Panc1 (cell line): Measurements from ENCODE around the gene GNAZ. TPM values are rescaled to one million over a fixed set of nuclear protein-coding genes. Genes with fewer than 3 reads are reported as not detected.

Experiments used
- ATAC-seq: fragments of 200-7000 bp; cut with Tn5 transposase; 2 replicates; pipeline ENCODE4 v1.9.1; 2020; ENCODE audit warnings: mild to moderate bottlenecking, moderate library complexity
- BruUV-seq: library from RNA; stranded (reverse); fragments of 400-500 nt; replicated peaks from 2 replicates; lab custom pipeline; 2021; lab: Mats Ljungman, UMichigan
- CTCF ChIA-PET: fragments of 300-600 bp; sonication (Branson Sonifier 250); formaldehyde crosslinking; loops from one replicate; lab custom pipeline; 2022; ENCODE audit warnings: antibody characterized with exemption; lab: Charles Lee
- POLR2A ChIA-PET: fragments of 300-600 bp; sonication (Branson Sonifier 250); formaldehyde crosslinking; loops from one replicate; lab custom pipeline; 2022; ENCODE audit warnings: antibody characterized with exemption; lab: Charles Lee
- DNase-seq: peaks from one replicate; pipeline ENCODE4 v3.0.0-alpha.2; 2010; ENCODE audit warnings: low read depth, low spot score
- H3K27ac ChIP-seq: 2 replicates; pipeline ENCODE4 v1.5.1; 2011; ENCODE audit warnings: mild to moderate bottlenecking, low read length, inconsistent platforms
- H3K27me3 ChIP-seq: fragments of 200-500 bp; sonication (Bioruptor generic); 2 replicates; pipeline ENCODE4 v1.6.0; 2014; ENCODE audit warnings: low read length, inconsistent platforms; ENCODE audit not compliant: control insufficient read depth, insufficient read depth
- H3K36me3 ChIP-seq: fragments of 200-500 bp; sonication (Bioruptor generic); 2 replicates; pipeline ENCODE4 v1.5.1; 2014; ENCODE audit warnings: inconsistent platforms, mild to moderate bottlenecking, low read length, moderate library complexity; ENCODE audit not compliant: control insufficient read depth, insufficient read depth
- H3K4me1 ChIP-seq: 2 replicates; pipeline ENCODE4 v1.5.1; 2011; ENCODE audit warnings: inconsistent platforms, mild to moderate bottlenecking, low read length, moderate library complexity; ENCODE audit not compliant: control insufficient read depth, insufficient read depth
- H3K4me3 ChIP-seq, 2 experiments: 2 replicates each; pipeline ENCODE4 v1.5.1; 2011 to 2012; ENCODE audit warnings: low read depth in 2 of 2, low read length in 2 of 2, mild to moderate bottlenecking in 2 of 2, inconsistent platforms in 1 of 2, moderate library complexity in 1 of 2
- H3K9me3 ChIP-seq: fragments of 200-500 bp; sonication (Bioruptor generic); 2 replicates; pipeline ENCODE4 v1.5.1; 2014; ENCODE audit warnings: low read depth, mild to moderate bottlenecking, inconsistent platforms, low read length, moderate library complexity; ENCODE audit not compliant: control insufficient read depth, insufficient read depth
- CTCF ChIP-seq: fragments of 450-650 bp; IDR thresholded peaks from 2 replicates; pipeline ENCODE4 v1.5.1; 2017; ENCODE audit warnings: mild to moderate bottlenecking
- POLR2AphosphoS5 ChIP-seq: IDR thresholded peaks from 2 replicates; pipeline ENCODE4 v1.6.1; 2012; ENCODE audit warnings: mild to moderate bottlenecking, low read depth, low read length, moderate library complexity
- SIN3A ChIP-seq: IDR thresholded peaks from 2 replicates; pipeline ENCODE4 v1.6.1; 2012; ENCODE audit warnings: low read depth, mild to moderate bottlenecking, low read length, moderate library complexity, borderline replicate concordance; ENCODE audit not compliant: insufficient read depth
- TCF7L2 ChIP-seq: IDR thresholded peaks from 2 replicates; pipeline ENCODE4 v1.6.1; 2011; ENCODE audit warnings: mild to moderate bottlenecking, low read depth, low read length, inconsistent platforms
- in situ Hi-C: cut with HindIII; loops from 2 replicates; pipeline ENCODE4 v1.10.0; 2016; ENCODE audit warnings: low sequenced_read_pairs, low pct_unique_long_range_greater_than_20kb
- intact Hi-C: fragments of 100-400 bp; cut with micrococcal nuclease; formaldehyde crosslinking; loops from one replicate; pipeline ENCODE4 v1.10.0; 2022; ENCODE audit not compliant: unreplicated experiment
- total RNA-seq: library from RNA; stranded (reverse); gene quantifications from one replicate; pipeline ENCODE4 v1.2.1, GENCODE V29; 2021; ENCODE audit not compliant: unreplicated experiment
- TF ChIP-seq, protein P1 (sequence below), 2 experiments: IDR thresholded peaks; 2 replicates each; pipeline ENCODE4 v1.6.1; 2011 to 2012; ENCODE audit warnings: low read depth in 2 of 2, control low read depth in 1 of 2, low read length in 1 of 2, mild to moderate bottlenecking in 1 of 2, moderate library complexity in 1 of 2; ENCODE audit not compliant: insufficient read depth in 1 of 2

GNAZ gene
- total RNA-seq, 1 experiment from 2014 or later = 11.9 TPM

- intact Hi-C loops (no loop called here), in situ Hi-C loops (no loop called here)
- no TSS peak for BruUV-seq
- Histone ChIP-seq H3K9me3 (no peaks in the 10 kb centered on the region), H3K36me3 (no peaks in the 10 kb centered on the region), H3K27me3 (no peaks in the 10 kb centered on the region), H3K4me1 (no peaks in the 10 kb centered on the region), H3K4me3 (no peak overlapping the region), H3K27ac (no peak overlapping the region)
- TF ChIP-seq TCF7L2 (no peak), CTCF (no peak), SIN3A (no peak), POLR2AphosphoS5 (no peak)
- TF ChIP-seq, protein P1, sequence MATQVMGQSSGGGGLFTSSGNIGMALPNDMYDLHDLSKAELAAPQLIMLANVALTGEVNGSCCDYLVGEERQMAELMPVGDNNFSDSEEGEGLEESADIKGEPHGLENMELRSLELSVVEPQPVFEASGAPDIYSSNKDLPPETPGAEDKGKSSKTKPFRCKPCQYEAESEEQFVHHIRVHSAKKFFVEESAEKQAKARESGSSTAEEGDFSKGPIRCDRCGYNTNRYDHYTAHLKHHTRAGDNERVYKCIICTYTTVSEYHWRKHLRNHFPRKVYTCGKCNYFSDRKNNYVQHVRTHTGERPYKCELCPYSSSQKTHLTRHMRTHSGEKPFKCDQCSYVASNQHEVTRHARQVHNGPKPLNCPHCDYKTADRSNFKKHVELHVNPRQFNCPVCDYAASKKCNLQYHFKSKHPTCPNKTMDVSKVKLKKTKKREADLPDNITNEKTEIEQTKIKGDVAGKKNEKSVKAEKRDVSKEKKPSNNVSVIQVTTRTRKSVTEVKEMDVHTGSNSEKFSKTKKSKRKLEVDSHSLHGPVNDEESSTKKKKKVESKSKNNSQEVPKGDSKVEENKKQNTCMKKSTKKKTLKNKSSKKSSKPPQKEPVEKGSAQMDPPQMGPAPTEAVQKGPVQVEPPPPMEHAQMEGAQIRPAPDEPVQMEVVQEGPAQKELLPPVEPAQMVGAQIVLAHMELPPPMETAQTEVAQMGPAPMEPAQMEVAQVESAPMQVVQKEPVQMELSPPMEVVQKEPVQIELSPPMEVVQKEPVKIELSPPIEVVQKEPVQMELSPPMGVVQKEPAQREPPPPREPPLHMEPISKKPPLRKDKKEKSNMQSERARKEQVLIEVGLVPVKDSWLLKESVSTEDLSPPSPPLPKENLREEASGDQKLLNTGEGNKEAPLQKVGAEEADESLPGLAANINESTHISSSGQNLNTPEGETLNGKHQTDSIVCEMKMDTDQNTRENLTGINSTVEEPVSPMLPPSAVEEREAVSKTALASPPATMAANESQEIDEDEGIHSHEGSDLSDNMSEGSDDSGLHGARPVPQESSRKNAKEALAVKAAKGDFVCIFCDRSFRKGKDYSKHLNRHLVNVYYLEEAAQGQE (IDR thresholded peaks at IDR 0.05; ENCODE audit: insufficient read depth in 1 of 2, low read depth in 2 of 2, low read length in 1 of 2) = no peak
- ATAC-seq = no peak
- no peak for DNase-seq
- ChIA-PET POLR2A (no interaction called here), CTCF (interaction anchor here (0.7 kb wide), 1 partner anchor 160 kb away, joined by 4 read pairs; no protein-coding TSS in a partner anchor)
Observed at GRCh38 chr22:23130697-23131096, 60.4 kb downstream of the GNAZ start.

DNA sequence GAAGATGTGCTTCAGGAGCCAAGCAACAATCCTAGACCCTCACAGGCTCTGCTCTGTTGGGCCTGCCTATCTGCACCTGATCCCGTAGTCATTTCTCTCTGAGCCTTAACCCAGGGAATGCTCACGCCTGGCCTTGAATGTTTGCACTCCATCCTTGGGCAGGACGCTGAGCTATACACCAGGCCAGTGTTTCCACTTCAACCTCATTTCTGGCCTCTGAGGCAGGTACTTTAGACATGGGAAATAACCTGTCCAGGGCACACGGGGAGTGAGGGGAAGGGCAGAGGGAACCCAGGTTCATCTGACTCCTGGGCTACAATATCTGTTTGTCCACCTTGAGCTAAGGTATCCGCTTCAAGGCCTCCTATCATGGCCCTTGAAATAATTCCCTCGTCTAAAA lies 61.6 kb downstream of the GNAZ start:
- in situ Hi-C loops = no loop called here
- POLR2A ChIA-PET = no interaction called here
- no peak for ATAC-seq

More for the DNA sequence above, 61.6 kb downstream of the GNAZ start:
- no TSS peak for BruUV-seq
- intact Hi-C loops = no loop called here
- Histone ChIP-seq H3K27me3 (no peaks in the 10 kb centered on the region), H3K9me3 (no peaks in the 10 kb centered on the region), H3K4me1 (no peaks in the 10 kb centered on the region), H3K36me3 (no peaks in the 10 kb centered on the region), H3K4me3 (no peak overlapping the region), H3K27ac (no peak overlapping the region)
- no peak for DNase-seq
- no peak for TF ChIP-seq SIN3A
- no peak for TF ChIP-seq TCF7L2
- TF ChIP-seq CTCF = no peak
- TF ChIP-seq, protein P1 (IDR thresholded peaks at IDR 0.05; ENCODE audit: insufficient read depth in 1 of 2, low read depth in 2 of 2, low read length in 1 of 2) = no peak
- TF ChIP-seq POLR2AphosphoS5 = no peak
- CTCF ChIA-PET = interaction anchor here (0.5 kb wide), 1 partner anchor 352 kb away, joined by 6 read pairs; no protein-coding TSS in a partner anchor
